Mucosa of gallbladder (tissue), 1 donor: Measurements from ENCODE around the gene NCOR2. TPM values are rescaled to one million over a fixed set of nuclear protein-coding genes. Genes with fewer than 3 reads are reported as not detected.

ENCODE experiments used
- DNase-seq: peaks from one replicate; pipeline ENCODE4 v3.0.0-alpha.2; 2020; ENCODE audit warnings: low spot score
- total RNA-seq: library from RNA; stranded (reverse); gene quantifications from one replicate; pipeline ENCODE4 v1.2.1, GENCODE V29; 2021
- donor health status: DM: no; HTN: no; CAD: no.

The NCOR2 gene
- total RNA-seq, 1 donor from 2014 or later: 210 TPM

DNA sequence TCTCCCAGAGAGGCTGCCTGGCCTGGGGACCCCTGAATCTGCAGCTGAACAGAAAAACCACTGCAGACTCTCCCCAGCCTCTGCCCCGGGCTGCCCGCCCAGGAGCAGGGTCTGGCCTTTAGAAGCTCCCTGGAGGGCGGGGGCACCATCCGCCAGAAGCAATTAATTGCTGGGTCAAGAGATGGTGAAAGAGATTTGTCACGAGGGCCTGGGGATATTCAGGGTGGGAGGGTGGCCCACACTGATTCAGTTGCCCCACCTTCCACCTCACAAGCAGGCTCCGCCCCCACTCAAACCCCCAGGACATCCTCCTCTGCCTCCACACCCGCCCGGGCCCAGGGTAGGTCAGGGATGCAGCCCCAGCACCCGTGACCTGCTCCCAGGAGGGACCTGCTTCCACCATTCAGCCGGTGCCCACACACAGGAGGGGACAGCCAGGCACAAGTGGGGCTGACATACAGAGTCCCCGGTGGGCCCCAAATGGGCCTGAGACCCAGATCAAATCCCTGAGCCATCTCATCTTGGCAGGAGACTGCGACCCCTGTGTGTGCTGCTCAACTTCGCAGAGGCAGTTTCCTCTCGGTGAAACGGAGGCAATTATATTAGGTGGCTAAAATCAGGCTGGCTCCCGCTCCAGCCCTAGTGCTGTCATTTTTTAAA is 23.0 kb downstream of the NCOR2 start:
- no peak for DNase-seq

DNA sequence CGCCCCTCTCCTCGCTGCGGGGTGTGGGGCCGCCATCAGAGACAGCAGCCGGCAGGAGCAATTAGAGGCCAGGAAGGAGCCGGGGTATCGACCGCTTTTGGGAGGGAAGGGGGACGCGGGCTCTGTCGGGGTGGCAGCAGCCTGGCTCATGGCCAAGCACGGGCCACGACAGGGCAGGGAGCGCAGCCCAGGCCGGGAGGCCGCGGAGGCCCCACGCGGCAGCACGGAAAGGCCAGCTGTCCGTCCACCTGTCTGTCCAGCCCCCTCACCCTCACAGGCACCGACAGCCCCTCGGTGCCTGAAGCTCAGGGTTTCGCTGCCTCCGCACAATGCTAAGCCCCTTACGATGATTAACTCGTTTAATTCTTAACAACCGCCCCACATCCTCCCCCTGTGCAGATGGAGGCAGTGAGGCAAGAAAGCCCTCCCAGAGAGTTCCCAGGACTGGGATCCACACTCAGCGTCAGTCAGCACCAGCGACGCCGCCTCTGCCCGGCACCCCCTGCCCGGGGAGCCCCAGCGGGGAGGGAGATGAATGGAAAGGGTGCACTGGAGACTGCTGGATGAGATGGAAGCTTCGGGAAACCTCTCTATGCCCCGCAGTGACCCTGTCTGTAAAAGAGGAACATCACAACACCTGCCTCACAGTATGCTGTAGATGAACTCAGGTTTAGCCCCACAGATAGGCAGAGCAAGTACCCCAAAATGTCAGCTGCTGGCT is 23.7 kb downstream of the NCOR2 start:
- no peak for DNase-seq

DNA sequence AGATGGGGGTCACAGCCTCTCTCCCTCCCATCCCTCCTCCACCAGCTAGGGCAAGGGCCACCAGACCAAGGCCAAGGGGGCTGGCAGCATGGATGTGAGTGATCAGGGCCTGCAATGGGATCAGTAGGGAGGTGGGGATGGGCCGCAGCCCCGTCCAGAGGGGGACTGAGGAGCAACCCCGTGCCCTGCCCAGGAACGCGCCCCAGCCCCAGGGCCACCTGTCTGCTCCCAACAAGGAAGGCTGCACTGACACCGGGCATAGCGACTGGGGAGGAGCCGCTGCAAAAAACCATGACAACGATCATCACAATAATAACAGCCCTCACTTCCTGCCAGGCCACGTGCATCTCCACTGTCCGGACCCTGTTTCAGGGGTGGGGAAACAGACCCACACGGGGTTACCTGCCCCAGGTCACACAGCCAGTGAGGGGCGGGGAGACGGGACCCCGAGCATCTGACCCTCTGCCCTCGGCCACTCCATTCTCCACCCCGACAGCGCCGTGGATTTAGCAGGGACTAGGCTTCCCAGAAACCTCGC is 24.3 kb downstream of the NCOR2 start:
- DNase-seq: no peak

DNA sequence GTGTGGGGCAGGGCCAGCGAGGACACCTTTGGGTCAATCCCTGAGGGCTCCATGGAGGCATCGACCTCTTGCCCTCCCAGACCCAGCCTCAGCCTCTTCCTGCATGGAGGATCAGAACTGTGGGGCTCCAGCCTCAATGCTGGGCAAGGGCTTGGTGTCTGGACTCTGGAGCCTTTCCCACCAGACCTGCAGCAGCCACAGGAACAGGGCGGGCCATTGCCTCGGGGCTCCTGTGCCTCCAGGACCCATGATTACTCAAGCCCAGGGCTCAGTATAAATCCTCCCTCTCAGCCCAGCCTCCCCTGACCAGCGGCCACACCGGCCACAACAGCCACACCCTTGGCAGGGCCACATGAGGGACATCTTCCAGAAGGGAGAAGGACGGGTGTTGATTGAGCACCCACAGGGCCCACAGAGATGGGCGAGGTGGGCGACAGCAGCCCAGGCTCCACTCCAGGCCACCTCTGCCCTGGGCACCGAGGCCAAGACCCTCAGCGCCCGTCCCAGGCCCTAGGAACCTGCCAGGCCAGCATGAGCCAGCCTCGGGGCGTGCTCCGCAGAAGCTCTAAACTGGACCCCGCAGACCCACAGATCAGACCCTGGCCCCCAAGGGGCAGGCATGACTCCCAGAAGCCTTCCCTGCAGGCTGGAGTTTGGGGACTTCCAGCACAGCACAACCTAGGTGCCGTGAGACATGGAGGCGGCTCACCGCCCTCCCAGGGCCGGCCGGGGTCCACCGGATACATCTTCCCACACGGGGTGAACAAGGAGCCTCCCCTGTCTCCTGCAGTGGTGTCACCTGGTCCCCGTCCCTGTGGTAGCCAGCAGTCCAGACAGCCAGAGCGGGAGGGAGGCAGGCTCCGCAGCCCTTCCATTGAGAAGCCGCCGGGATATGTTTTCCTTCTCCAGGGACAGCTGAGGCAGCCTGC is 25.1 kb downstream of the NCOR2 start:
- no peak for DNase-seq

DNA sequence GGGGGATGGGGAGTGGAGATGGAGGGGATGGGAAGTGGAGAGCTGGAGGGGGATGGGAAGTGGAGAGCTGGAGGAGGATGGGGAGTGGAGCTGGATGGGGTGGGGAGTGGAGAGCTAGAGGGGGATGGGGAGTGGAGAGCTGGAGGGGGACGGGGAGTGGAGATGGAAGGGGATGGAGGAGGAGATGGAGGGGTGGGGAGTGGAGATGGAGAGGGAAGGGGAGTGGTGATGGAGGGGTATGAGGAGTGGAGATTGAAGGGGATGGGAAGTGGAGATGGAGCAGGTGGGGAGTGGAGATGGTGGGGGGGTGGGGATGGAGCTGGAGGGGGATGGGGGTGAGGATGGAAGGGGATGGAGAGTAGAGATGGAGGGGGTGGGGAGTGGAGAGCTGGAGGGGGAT is 26.1 kb downstream of the NCOR2 start:
- no peak for DNase-seq

DNA sequence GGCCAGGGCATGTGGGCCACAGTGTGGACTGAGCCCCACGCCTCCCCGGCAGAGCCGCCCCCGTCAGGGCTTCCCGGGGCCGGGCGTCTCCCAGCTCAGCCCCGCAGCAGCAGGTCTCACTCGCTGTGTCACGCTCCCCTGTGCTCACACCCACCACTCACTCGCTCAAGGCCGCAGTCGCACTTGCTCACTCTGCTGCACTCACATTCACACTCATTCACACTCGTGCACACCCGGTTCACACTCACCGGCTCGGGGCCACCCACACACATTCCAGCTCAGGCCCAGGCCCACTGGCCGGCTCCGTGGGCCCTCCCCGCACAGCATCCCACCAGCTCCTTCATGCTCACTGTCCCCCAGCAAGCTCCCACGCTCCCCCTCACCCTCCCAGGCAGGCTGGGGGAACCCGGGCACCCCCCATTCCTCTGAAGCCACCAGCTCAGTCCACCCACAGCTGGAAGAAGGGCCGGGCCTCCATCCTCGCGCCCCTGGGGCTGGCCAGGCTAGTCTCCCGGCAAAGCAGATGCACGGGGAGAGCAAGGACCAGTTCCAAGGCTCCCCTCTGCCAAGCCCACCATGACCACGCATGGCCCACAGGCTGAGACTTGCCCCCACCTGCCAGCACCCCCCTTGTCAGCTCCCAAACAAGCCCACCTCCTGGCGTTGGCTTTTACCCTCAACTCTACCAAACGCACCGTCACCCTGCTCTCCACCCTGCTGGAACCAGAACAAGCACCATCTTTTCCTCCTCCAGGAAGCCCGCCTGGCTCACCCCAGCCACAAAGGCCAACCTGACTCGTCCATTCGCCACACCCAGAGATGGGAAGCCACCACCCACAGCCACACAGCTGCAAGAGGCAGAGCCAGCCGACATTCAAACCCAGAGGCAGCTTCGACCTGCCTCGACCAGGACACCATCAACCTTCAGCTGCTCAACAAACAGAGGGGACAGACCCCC is 28.0 kb downstream of the NCOR2 start:
- no peak for DNase-seq

DNA sequence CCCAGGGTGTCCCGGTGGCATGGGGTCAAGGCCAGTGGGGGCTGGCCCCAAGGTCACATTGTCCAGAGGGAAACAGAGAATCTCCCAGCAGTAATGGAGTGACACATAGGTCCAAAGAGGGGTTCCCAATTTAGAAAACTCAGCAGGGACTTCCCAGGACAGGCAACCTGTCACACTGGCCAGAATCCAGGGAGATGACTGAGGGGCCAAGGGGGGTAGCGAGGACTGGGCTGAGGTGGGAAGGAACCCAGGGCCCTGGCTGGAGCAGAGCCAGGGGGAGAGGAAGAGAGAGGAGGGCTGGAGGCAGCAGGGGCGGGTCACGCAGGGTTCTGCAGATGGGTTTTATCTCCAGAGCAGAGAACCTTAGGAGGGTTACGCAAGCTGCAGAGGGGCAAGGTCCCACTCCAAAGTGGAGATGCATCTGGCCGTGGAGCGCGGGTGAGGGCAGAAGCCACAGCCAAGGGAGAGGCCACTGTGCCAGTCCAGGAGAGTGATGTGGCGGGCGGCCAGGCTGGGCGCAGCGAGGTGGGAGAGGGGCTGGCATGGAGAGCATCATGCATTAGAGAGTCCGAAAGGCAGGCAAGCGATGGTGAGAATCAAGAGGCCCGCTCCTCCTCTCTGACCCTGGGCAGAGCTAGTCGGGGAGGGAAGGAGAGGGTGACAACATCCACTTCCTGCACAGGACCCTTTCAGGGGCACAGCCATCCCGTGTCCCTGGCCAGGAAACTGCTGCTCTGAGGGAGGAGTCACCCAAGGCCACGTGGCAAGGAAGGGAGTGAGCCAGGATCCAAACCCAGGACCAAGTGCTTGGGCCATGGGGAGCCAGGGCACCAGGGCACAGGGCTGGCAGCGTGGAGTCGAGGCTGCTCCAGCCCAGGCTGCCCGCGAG is 29.0 kb downstream of the NCOR2 start:
- DNase-seq: no peak

DNA sequence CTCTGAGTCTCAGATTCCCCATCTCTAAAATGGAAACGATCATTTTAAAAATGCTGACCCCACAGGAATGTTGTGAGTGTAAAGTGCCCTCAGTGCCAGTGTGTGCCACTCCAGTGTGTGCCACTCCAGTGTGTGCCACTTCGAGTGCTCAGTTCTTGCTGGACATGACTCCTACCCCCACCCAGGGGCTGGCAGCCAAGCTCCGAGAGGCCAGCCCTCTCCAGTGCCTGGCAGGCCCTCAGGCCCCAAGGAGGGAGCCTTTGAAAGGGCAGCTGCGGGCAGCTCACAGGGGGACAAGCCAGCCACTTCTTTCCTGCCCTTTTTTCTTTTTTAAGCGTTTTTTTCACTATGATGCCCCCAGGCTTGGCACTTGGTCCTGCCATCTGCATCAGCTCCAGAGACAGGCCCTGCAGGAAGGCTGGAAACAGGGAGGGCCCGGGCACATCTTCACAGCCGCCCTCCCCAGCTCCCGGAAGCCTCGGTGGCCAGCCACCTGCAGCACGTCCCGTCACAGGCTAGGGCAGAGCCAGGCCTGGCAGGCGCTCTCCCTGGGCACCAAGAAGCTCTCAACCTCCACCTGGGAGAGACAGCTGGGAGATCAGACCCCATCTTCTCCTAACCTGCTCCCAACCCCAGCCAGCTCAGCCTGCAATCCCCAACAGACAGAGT is 29.8 kb downstream of the NCOR2 start:
- no peak for DNase-seq

DNA sequence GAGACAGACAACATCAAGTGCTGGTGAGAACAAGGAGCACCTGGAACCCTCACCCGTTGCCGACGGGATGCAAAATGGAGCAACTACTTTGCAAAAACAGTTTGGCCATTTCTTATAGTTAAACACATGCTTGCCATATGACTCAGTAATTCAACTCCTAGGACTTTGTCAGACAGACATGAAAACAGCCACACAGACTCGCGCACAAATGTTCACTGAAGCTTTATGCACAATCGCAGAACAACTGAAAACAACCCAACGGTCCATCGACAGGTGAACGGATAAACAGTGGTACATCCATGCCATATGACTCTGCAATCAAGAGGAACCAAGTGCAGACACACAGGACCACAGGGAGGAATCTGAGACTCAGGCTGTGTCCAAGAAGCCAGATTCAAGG is 30.8 kb downstream of the NCOR2 start:
- no peak for DNase-seq

DNA sequence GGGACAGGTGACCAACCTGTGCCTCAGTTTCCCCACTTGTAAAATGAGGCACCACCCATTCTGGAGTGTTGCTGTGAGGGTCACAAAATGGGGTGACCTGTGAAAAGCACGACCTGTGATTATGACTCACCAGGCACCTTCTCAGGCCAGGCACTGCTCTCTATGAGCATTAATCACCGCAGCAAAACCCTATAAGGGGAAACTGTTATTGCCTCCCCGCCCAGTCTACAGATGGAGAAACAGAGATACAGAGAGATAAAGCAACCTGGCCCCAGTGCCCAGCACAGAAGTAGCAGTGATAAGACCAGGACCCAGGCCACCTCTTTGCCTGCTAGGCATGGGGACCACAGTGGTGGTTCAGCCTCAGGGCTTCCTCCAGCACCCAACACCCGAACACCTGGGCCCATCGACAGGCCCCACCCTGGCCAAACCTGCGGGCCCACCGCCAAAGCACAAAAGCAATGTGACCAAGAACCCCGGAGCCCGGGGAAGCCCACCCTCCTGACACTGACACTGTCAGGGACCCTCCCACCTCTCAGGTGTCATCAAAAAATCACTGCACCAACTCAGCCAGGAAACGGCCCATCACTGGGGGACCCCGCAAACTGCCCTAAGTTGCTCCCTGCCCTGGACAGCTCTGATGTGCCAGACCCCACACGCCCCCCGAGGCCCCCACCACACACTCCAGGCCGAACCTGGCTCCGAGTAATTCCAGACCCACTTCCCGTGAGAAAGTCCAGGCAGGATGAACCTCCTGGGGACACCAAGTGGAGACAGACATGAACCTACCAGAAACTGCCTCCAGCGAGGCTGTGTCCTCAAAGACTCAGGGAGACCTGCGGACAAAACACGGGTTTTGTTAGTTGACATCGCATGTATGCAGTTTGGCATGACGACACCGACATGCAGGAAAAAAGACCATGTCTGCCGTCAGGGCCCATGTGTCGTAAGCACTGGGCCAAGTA is 32.4 kb downstream of the NCOR2 start:
- DNase-seq: no peak

DNA sequence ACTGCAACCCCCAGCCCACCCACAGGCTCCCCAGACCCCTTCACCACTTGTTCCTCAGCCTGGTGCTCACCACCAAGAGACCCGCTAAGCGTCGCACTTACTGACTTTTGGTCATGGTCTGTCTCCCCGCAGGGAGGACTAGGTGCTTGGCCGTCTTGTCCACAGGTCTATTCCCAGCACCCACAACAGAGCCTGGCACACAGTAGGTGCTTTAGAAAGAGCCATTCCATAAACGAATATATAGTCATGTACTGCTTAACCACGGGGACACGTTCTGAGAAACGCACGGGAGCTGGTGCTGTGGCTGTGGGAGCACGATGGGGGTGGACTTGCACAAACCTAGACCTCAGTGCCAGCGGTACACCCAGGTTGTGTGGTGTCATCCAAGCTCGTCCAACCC is 34.0 kb downstream of the NCOR2 start:
- no peak for DNase-seq

DNA sequence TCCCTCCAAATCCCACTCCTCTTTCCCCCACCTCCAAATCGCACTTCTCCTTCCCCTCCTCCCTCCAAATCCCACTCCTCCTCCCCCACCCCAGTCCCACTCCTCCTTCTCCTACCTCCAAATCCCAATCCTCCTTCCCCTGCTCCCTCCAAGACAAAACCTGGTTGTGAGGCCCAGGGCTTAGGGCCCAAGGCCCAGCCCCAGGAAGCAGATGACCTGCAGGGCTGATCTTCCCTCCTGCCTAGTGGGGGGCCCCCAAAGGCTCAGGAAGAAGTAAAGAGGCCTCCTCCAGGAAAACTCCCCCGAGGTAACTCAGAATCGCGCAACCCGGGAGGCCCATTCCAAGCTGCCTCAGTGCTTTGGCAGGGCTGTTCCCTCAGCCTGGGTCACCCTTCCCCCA is 34.4 kb downstream of the NCOR2 start:
- no peak for DNase-seq

DNA sequence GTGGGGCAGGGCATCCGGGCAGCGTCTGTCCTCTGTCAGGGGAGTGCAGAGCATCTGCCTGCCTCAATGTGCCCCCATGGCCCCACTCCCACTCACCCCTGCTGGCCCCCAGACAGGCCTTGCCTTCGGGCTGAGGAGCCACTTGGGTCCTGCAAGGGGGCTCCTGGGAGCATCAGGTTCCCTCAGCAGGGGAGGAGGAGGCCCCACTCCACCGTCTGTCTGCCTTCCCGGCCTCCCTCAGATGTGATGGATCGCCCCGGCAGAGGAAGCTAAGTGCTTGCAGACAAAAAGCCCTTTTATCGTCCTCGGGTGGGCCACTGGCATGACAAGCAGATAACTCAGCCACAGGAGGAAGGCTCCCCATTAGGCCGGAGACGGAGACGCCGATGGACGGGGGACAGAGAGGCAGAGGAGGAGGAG is 35.1 kb downstream of the NCOR2 start:
- no peak for DNase-seq

DNA sequence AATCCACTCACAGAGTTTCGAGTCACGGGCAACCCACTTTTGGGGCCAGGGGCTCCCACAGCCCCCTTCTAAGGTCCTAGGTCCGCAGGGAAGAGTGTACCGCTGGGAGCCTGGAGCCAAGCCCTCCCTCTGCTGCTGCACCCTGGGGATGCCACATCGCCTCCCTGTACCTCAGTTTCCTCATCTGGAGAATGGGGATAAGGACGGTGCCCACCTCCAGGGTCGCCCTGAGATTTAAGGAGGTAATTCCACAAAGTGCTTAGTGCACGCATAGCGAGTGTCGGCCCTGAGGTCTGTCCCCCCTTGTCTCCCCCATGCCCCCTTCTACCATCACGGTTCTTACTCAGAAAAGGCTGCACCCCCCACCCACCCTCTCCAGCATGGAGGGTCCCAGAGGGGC is 35.5 kb downstream of the NCOR2 start:
- DNase-seq: no peak

DNA sequence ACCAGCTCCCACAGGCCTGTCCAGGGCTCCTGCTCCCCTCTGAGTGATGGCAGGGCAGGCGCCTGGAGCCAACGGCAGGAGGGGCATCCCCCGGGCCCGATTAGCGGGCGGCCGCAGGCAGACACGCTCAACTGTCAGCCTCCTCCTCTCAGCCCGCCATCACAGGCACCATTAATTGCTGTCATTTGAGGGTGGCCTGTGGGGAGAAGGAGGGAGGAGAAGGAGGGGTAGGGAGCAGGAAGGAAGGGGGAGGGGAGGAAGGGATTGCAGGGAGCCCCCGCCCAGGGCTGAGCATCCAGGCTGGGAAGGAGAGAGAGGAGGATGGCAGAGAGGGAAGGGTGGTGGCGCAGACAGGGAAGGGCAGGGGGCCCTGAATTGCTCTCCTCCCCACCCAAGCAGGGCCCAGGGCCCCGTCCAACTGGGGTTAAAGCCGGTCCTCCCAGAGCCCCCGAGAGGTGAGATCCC is 36.1 kb downstream of the NCOR2 start:
- no peak for DNase-seq

DNA sequence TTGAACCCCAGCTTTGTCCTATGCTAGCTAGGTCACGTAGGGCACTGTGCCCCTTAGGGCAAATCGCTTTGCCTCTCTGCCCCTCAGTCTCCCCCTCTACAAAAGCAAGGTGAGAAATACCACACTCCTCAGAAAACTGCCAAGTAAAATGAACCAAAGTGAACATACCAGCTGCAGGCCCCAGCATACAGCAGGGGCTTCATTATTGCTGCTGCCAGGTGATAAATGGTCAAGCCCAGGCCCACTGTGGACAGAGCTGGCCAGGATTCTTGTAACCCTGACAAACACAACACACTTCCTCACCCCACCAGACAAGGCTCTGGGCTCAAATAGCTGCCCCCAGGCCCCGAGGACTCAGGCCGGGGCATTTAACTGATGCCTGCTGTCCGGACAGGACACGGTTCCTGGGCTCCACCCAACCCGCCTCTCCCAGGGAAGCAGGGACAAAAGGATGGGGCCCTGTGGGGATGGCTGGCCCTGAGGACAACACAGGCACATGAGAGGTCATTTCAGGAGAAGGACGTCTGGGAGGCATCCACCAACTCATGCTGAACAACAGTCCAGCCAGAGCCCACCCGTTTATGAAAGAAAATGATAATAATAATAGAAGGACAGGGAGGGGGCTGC is 36.7 kb downstream of the NCOR2 start:
- no peak for DNase-seq

DNA sequence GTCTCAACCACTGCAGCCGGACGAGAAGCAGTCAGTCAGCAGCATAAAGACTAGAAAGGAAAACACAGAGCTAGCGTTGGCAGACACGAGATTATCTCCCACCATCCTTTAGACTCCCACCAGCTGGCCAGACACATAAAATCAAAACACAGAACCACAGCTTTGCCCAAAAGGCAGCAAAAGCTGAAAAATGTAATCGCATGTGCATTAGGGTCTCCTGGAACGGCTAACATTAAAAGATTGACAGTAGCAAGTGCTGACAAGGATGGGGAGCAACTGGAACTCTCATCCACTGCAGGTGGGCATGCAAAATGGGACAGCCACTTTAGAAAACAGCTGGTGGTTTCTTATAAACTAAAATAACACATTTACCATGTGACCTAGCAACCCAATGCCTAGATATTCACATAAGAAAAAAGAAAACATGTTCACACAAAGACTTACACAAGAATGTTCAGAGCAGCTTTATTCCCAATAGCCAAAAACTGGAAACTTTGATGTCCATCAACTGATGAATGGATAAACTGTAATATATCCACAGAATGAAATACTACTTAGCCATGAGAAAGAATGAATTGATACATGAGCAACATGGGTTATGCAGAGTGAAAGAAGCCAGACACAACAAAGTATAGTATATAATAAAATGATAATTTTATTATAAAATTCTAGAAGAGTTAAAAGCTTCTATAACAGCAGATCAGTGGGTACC is 37.7 kb downstream of the NCOR2 start:
- no peak for DNase-seq
